HepG2 (cell line): Measurements from ENCODE around the gene WDR81. TPM values are rescaled to one million over a fixed set of nuclear protein-coding genes. Genes with fewer than 3 reads are reported as not detected.

ENCODE experiments used
- ATAC-seq: fragments of 200-7000 bp; cut with Tn5 transposase; 3 replicates; pipeline ENCODE4 v1.9.1; 2020; ENCODE audit warnings: mild to moderate bottlenecking, moderate library complexity
- BruUV-seq: library from RNA; stranded (reverse); fragments of 400-500 nt; replicated peaks from 2 replicates; lab custom pipeline; 2021; lab: Mats Ljungman, UMichigan
- CTCF ChIA-PET: fragments of 300-600 bp; formaldehyde crosslinking; extraction: SDS; loops from one replicate; lab custom pipeline; 2021; ENCODE audit warnings: low total read pairs, inconsistent platforms, low intra/inter-chr PET ratio; lab: Yijun Ruan, JAX
- POLR2A ChIA-PET: fragments of 350-600 bp; sonication (Branson Sonifier 250); formaldehyde crosslinking; loops from one replicate; lab custom pipeline; 2020; ENCODE audit warnings: antibody characterized with exemption, inconsistent platforms; lab: Yijun Ruan, JAX
- DNase-seq: peaks from one replicate; pipeline ENCODE4 v3.0.0-alpha.2; 2015; ENCODE audit warnings: low spot score
- FAIRE-seq: peaks from 3 replicates; lab custom pipeline; 2011; peaks lifted over from hg19 to GRCh38; lab: Jason Lieb, UNC
- H2AFZ ChIP-seq: one replicate; pipeline ENCODE4 v1.6.1; 2011; ENCODE audit warnings: low read length, inconsistent platforms
- H3K27ac ChIP-seq: fragments of 300-600 bp; 3 replicates; pipeline ENCODE4 v1.8.0; 2011; ENCODE audit warnings: mixed run types, mild to moderate bottlenecking, mixed read lengths, low read length, inconsistent platforms; ENCODE audit not compliant: insufficient read depth; ENCODE audit errors: extremely low read length
- H3K27me3 ChIP-seq, 2 experiments: fragments of 200-600 bp in 1 of 2; 2 replicates in 1 of 2; 3 replicates in 1 of 2; pipeline versions ENCODE4 v1.6.0 to v1.8.0; 2011; ENCODE audit warnings: low read length in 2 of 2, mild to moderate bottlenecking in 2 of 2, moderate library complexity in 2 of 2, inconsistent platforms in 1 of 2; ENCODE audit not compliant: insufficient read depth in 2 of 2, control insufficient read depth in 1 of 2
- H3K36me3 ChIP-seq, 2 experiments: fragments of 200-600 bp in 1 of 2; replicated peaks in 1 of 2; 2 replicates in 1 of 2; 3 replicates in 1 of 2; pipeline versions ENCODE4 v1.5.1 to v1.8.0; 2011; ENCODE audit warnings: low read length in 2 of 2, inconsistent platforms in 1 of 2; ENCODE audit not compliant: insufficient read depth in 2 of 2, control insufficient read depth in 1 of 2
- H3K4me1 ChIP-seq: 2 replicates; pipeline ENCODE4 v1.5.1; 2012; ENCODE audit warnings: low read length, inconsistent platforms; ENCODE audit not compliant: insufficient read depth
- H3K4me2 ChIP-seq: 2 replicates; pipeline ENCODE4 v1.6.0; 2011; ENCODE audit warnings: low read depth, low read length, inconsistent platforms
- H3K4me3 ChIP-seq, 3 experiments: fragments of 200-600 bp in 1 of 3; sonication (generic), shearing (Covaris generic) in 1 of 3; replicated peaks in 1 of 3; 2 replicates each; pipeline ENCODE4 v1.5.1; 2011 to 2016; ENCODE audit warnings: low read length in 3 of 3, inconsistent platforms in 2 of 3, low read depth in 2 of 3, mild to moderate bottlenecking in 2 of 3, control low read depth in 1 of 3, mixed read lengths in 1 of 3; ENCODE audit not compliant: insufficient read depth in 1 of 3
- H3K79me2 ChIP-seq: one replicate; pipeline ENCODE4 v1.6.1; 2011; ENCODE audit warnings: low read length, inconsistent platforms; ENCODE audit not compliant: insufficient read depth
- H3K9ac ChIP-seq: 2 replicates; pipeline ENCODE4 v1.6.0; 2011; ENCODE audit warnings: mild to moderate bottlenecking, low read depth, low read length, inconsistent platforms; ENCODE audit not compliant: insufficient read depth
- H3K9me3 ChIP-seq: 2 replicates; pipeline ENCODE4 v1.5.1; 2012; ENCODE audit warnings: mild to moderate bottlenecking, low read length
- H4K20me1 ChIP-seq: 2 replicates; pipeline ENCODE4 v1.6.0; 2011; ENCODE audit warnings: inconsistent platforms, mild to moderate bottlenecking, low read length, moderate library complexity; ENCODE audit not compliant: insufficient read depth
- ARHGAP35 ChIP-seq: sonication (generic); formaldehyde crosslinking; IDR thresholded peaks from 2 replicates; pipeline ENCODE4 v1.9.0; 2022; ENCODE audit warnings: mild to moderate bottlenecking, inconsistent platforms, moderate library complexity, missing genetic modification reagents, borderline replicate concordance
- JUNB ChIP-seq: sonication (generic); formaldehyde crosslinking; IDR thresholded peaks from 2 replicates; pipeline ENCODE4 v1.8.0; 2022; ENCODE audit warnings: missing genetic modification reagents, mild to moderate bottlenecking, borderline replicate concordance
- MBNL3 ChIP-seq: fragments of 250-450 bp; sonication (Bioruptor Pico); conservative IDR thresholded peaks from 2 replicates; pipeline ENCODE4 v1.8.0; 2022; ENCODE audit warnings: mild to moderate bottlenecking, inconsistent platforms
- SALL2 ChIP-seq: sonication (generic); formaldehyde crosslinking; IDR thresholded peaks from 2 replicates; pipeline ENCODE4 v1.8.1; 2023; ENCODE audit warnings: mild to moderate bottlenecking, missing genetic modification reagents, inconsistent platforms
- SMAD1 ChIP-seq: sonication (generic); formaldehyde crosslinking; IDR thresholded peaks from 2 replicates; pipeline ENCODE4 v1.4.0; 2020; ENCODE audit warnings: missing genetic modification reagents, low read depth, mild to moderate bottlenecking, borderline replicate concordance
- SRSF1 ChIP-seq: fragments of 200-400 bp; formaldehyde crosslinking; optimal IDR thresholded peaks from 2 replicates; pipeline ENCODE3; 2017; ENCODE audit warnings: mild to moderate bottlenecking, low read depth, low read length, moderate library complexity
- ZFP36L2 ChIP-seq: sonication (generic); formaldehyde crosslinking; IDR thresholded peaks from 2 replicates; pipeline ENCODE4 v1.4.0; 2020; ENCODE audit warnings: missing genetic modification reagents
- ZMAT3 ChIP-seq: sonication (generic); formaldehyde crosslinking; conservative IDR thresholded peaks from 2 replicates; pipeline ENCODE4 v1.7.0; 2021; ENCODE audit warnings: missing genetic modification reagents
- ZNF251 ChIP-seq: sonication (generic); formaldehyde crosslinking; IDR thresholded peaks from 2 replicates; pipeline ENCODE4 v1.9.0; 2021; ENCODE audit warnings: mild to moderate bottlenecking, missing genetic modification reagents
- ZNF253 ChIP-seq: sonication (generic); formaldehyde crosslinking; IDR thresholded peaks from 2 replicates; pipeline ENCODE4 v1.8.0; 2022; ENCODE audit warnings: mild to moderate bottlenecking, missing genetic modification reagents, borderline replicate concordance
- ZNF761 ChIP-seq: sonication (generic); formaldehyde crosslinking; conservative IDR thresholded peaks from 2 replicates; pipeline ENCODE4 v1.4.0; 2020; ENCODE audit warnings: mild to moderate bottlenecking, missing genetic modification reagents
- WGBS: methylation state at CpG from one replicate; pipeline ENCODE4 v1.1.6; 2017; ENCODE audit warnings: low lambda C conversion rate; 5-methylcytosine and 5-hydroxymethylcytosine counted together
- in situ Hi-C: cut with HindIII; loops from 2 replicates; pipeline ENCODE4 v1.10.0; 2017; ENCODE audit warnings: low pct_unique_long_range_greater_than_20kb; ENCODE audit not compliant: extremely low pct_ligation_motif_present
- intact Hi-C: fragments of 100-400 bp; cut with micrococcal nuclease; formaldehyde crosslinking; loops from one replicate; pipeline ENCODE4 v1.10.0; 2022; ENCODE audit not compliant: unreplicated experiment
- polyA plus RNA-seq, 8 experiments: library from polyadenylated mRNA; depleted of rRNA in 3 of 8; stranded (reverse) in 7 of 8; unstranded in 1 of 8; fragments of >200 nt; fragmentation: Illumina TruSeq in 4 of 8; extraction: Trizol in 4 of 8; gene quantifications; 2 replicates each; pipeline versions ENCODE4 v1.2.1 to v1.2.3, GENCODE V29; 2011 to 2016; ENCODE audit warnings: low read depth in 4 of 8, missing spikeins in 1 of 8, mixed read lengths in 1 of 8; ENCODE audit not compliant: insufficient read depth in 1 of 8
- total RNA-seq, 5 experiments: library from RNA; depleted of rRNA; stranded (reverse); fragments of >200 nt; fragmentation: Illumina TruSeq; extraction: Trizol; gene quantifications; 2 replicates each; pipeline ENCODE4 v1.2.3, GENCODE V29; 2016; ENCODE audit warnings: low read depth in 1 of 5
- TF ChIP-seq, protein P1 (sequence below): sonication (generic); formaldehyde crosslinking; IDR thresholded peaks from 2 replicates; pipeline ENCODE4 v1.8.0; 2022; ENCODE audit warnings: low read depth, missing genetic modification reagents
- TF ChIP-seq, protein P2 (sequence below): sonication (generic); formaldehyde crosslinking; IDR thresholded peaks from 2 replicates; pipeline ENCODE4 v1.8.1; 2023; ENCODE audit warnings: mild to moderate bottlenecking, missing genetic modification reagents, borderline replicate concordance
- TF ChIP-seq, protein P3 (sequence below): sonication (generic); formaldehyde crosslinking; IDR thresholded peaks from 2 replicates; pipeline ENCODE4 v1.8.0; 2022; ENCODE audit warnings: mild to moderate bottlenecking, missing genetic modification reagents, moderate library complexity
- TF ChIP-seq, protein P4 (sequence below): sonication (generic); formaldehyde crosslinking; IDR thresholded peaks from 2 replicates; pipeline ENCODE4 v1.4.0; 2020; ENCODE audit warnings: mild to moderate bottlenecking, missing genetic modification reagents

Gene WDR81
- total and polyA plus RNA-seq, 2 of the 13 experiments (the other 11 are each of a cell fraction or from before 2014, with no cell fraction given), result 9.1 to 16.7 TPM

DNA sequence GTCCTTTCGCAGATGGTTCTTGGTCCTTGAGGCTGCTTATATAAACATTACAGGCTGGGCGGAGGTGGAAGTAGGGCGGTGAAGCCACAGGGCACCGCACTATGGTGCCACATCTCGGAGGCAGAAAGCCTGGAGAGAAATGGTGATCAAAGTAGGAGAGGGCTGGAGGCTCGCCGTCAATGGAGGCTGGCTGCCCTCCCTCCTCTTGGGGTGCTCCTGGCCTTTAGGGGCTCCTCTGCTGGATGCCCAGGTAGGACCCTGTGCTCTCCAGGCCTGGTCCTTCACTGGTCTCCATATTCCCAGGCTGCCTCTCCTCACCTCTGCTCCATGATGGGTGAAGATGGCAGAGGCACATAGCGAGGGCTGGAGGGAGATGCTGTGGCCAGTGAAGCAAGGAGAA is 12.2 kb upstream of the WDR81 start (continued):
- TF ChIP-seq, protein P1, sequence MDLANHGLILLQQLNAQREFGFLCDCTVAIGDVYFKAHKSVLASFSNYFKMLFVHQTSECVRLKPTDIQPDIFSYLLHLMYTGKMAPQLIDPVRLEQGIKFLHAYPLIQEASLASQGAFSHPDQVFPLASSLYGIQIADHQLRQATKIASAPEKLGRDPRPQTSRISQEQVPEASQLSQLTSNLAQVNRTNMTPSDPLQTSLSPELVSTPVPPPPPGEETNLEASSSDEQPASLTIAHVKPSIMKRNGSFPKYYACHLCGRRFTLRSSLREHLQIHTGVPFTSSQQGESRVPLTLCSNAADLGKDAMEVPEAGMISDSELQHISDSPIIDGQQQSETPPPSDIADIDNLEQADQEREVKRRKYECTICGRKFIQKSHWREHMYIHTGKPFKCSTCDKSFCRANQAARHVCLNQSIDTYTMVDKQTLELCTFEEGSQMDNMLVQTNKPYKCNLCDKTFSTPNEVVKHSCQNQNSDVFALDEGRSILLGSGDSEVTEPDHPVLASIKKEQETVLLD, result no peak
- TF ChIP-seq, protein P2, sequence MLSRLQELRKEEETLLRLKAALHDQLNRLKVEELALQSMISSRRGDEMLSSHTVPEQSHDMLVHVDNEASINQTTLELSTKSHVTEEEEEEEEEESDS (CRISPR knock-in tag), result no peak
- no peak for TF ChIP-seq MBNL3 (CRISPR knock-in tag)
- no peak for TF ChIP-seq ARHGAP35 (CRISPR knock-in tag)
- TF ChIP-seq SMAD1 (CRISPR knock-in tag), result no peak

DNA sequence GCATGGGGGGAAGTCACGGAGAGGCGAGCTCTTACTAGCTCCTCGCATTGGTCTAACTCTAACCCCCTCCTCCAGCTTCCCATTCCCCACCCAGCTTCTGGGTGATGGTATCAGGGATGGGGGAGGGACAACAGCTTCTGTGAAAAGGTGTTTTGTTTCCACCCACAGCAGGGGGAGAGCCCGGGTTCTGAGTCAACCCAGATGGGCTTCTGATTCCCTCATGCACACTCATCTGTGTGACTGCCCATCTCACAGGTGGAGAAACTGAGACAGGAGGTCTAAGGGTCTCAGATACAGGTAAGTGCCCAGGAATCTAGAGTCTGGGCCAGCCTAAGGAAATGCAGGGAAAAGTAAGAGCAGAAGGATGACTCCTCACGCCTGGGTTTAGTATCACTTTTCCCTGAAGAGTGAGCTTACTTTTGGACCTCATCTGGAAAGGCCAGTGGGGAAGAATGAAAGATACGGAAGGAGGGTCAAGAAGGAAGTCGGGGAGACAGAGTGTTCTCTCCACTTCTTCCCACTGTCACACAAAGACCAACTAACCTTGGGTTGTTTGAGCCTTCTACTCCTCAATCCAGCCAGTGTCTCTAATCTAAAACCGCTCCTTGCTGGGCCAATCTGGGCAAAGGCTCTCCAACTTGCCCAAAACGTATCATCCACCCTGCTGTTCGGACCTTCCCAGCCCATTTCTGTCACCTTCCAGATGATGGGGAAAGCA is 11.2 kb upstream of the WDR81 start:
- peaks cover 42% of the 10 kb centered on the region for H3K4me1 ChIP-seq
- TF ChIP-seq ZNF253 (no peak), ZNF761 (CRISPR knock-in tag) (no peak), SRSF1 (no peak), SALL2 (CRISPR knock-in tag) (0 out of 2 replicates have a peak, but pooled peaks have one; percentile 7), ZFP36L2 (CRISPR knock-in tag) (no peak), ZNF251 (CRISPR knock-in tag) (no peak), JUNB (no peak), ZMAT3 (no peak)
- TF ChIP-seq, protein P3, sequence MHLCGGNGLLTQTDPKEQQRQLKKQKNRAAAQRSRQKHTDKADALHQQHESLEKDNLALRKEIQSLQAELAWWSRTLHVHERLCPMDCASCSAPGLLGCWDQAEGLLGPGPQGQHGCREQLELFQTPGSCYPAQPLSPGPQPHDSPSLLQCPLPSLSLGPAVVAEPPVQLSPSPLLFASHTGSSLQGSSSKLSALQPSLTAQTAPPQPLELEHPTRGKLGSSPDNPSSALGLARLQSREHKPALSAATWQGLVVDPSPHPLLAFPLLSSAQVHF (CRISPR knock-in tag), result 0 out of 2 replicates have a peak, but pooled peaks have one; percentile 48
- TF ChIP-seq, protein P4, sequence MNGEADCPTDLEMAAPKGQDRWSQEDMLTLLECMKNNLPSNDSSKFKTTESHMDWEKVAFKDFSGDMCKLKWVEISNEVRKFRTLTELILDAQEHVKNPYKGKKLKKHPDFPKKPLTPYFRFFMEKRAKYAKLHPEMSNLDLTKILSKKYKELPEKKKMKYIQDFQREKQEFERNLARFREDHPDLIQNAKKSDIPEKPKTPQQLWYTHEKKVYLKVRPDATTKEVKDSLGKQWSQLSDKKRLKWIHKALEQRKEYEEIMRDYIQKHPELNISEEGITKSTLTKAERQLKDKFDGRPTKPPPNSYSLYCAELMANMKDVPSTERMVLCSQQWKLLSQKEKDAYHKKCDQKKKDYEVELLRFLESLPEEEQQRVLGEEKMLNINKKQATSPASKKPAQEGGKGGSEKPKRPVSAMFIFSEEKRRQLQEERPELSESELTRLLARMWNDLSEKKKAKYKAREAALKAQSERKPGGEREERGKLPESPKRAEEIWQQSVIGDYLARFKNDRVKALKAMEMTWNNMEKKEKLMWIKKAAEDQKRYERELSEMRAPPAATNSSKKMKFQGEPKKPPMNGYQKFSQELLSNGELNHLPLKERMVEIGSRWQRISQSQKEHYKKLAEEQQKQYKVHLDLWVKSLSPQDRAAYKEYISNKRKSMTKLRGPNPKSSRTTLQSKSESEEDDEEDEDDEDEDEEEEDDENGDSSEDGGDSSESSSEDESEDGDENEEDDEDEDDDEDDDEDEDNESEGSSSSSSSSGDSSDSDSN (CRISPR knock-in tag), result peak; percentile 23; the same call in 1 of the 2 replicates

More for the DNA sequence above, 11.2 kb upstream of the WDR81 start:
- Histone ChIP-seq H3K27me3 (no peaks in the 10 kb centered on the region; a peak in 1 of 5 replicates), H3K79me2 (peaks cover 12% of the 10 kb centered on the region), H2AFZ (no peak overlapping the region), H3K9me3 (no peaks in the 10 kb centered on the region), H4K20me1 (peaks cover 10% of the 10 kb centered on the region), H3K4me3 (peak overlapping the region in 1 of 3 experiments; percentile 86; a peak in 2 of 6 replicates), H3K4me2 (peak overlapping the region; percentile 85), H3K27ac (no peak overlapping the region), H3K9ac (no peak overlapping the region), H3K36me3 (peaks cover 6 to 19% of the 10 kb centered on the region in 2 experiments)
- intact Hi-C loops, result loop anchor here (10.0 kb wide), 1 partner anchor 151 kb away; no protein-coding TSS in a partner anchor
- FAIRE-seq (no peak), ATAC-seq (no peak), DNase-seq (no peak)
- ChIA-PET CTCF (interaction anchor here (1.8 to 2.0 kb wide), 2 partner anchors 71 to 152 kb away, joined by 7 to 11 read pairs; no protein-coding TSS in a partner anchor), POLR2A (interaction anchor here (0.6 to 17.5 kb wide), 18 partner anchors 12 to 116 kb away, joined by 3 to 480 read pairs (median 10); partner anchors contain the start of genes PRPF8, RILP, RPA1 and SERPINF1)
- TSS peak; percentile 44 for BruUV-seq
- in situ Hi-C loops, result loop anchor here (25.0 kb wide), 1 partner anchor 324 kb away; the partner anchor contains the start of genes DPH1, OVCA2 and RTN4RL1
- WGBS, result 85% methylated on average over 10 of the region's 10 CpGs
